Fibroblast of the aortic adventitia (primary cell): ENCODE measurements around the gene PSMD13. TPM values are rescaled to one million over a fixed set of nuclear protein-coding genes. Genes with fewer than 3 reads are reported as not detected.

Experiments used
- DNase-seq: peaks from one replicate; pipeline ENCODE4 v3.0.0-alpha.2; 2010; ENCODE audit warnings: low read depth
- H3K4me3 ChIP-seq: 2 replicates; pipeline ENCODE4 v1.5.1; 2011; ENCODE audit warnings: low read depth, mild to moderate bottlenecking, control low read depth, low read length, moderate library complexity
- CTCF ChIP-seq: IDR thresholded peaks from 2 replicates; pipeline ENCODE4 v1.5.1; 2011; ENCODE audit warnings: mild to moderate bottlenecking, low read length, control low read depth, inconsistent platforms; ENCODE audit not compliant: insufficient read depth
- total RNA-seq: library from RNA; depleted of rRNA; stranded (reverse); fragments of >200 nt; gene quantifications from 2 replicates; pipeline ENCODE4 v1.2.3, GENCODE V29; 2012; ENCODE audit warnings: low replicate concordance

The PSMD13 gene
- total RNA-seq, 1 donor: 96.9 TPM

GRCh38 chr11:287821-288477 lies 51.2 kb downstream of the PSMD13 start:
- no peak for TF ChIP-seq CTCF
- peak overlapping the region; percentile 67 for H3K4me3 ChIP-seq
- no peak for DNase-seq

GRCh38 chr11:288478-289397 lies 52.0 kb downstream of the PSMD13 start, which contains the start of gene PGGHG:
Gene PGGHG (plus strand): TSS chr11:289126. CDS start chr11:289817, 691 bp downstream.
- no peak for DNase-seq
- peak within 1 kb of the TSS; percentile 67 for H3K4me3 ChIP-seq
- TF ChIP-seq CTCF: no peak

- DNase-seq: no peak
- peak overlapping the region; percentile 51 for H3K4me3 ChIP-seq
- TF ChIP-seq CTCF: no peak
Measured at GRCh38 chr11:289398-289711, 52.6 kb downstream of the PSMD13 start.

GRCh38 chr11:289712-290620 lies 53.2 kb downstream of the PSMD13 start:
- no peak for TF ChIP-seq CTCF
- DNase-seq: no peak
- peak overlapping the region; percentile 51 for H3K4me3 ChIP-seq

GRCh38 chr11:290621-291231 lies 54.0 kb downstream of the PSMD13 start:
- H3K4me3 ChIP-seq: no peak overlapping the region
- no peak for DNase-seq
- TF ChIP-seq CTCF: no peak
